Measurements from ENCODE around the gene SKAP1. TPM values are rescaled to one million over a fixed set of nuclear protein-coding genes. Genes with fewer than 3 reads are reported as not detected.

The SKAP1 gene
- total and polyA plus RNA-seq, 4 donors = 1.4 to 4.9 (median 2.5) TPM

DNA sequence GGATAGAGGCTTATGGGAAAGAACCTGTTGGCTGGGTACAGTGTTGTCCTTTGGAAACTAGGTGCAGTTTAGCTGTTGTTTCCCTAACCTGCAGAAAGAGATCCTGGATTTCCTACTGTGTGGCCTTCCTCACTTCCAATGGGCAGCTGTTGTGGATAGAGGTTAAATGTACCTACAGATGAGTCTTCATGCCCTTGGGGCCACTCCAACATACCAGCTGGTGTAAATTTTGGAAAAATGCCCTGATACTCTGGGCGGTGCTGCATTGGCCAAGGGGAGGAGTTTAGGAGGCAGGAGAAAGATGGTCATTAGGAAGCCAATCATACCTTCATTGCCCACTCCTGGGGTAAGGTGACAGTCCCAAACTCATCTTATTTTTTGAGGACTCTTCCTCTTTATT lies 252.2 kb downstream of the SKAP1 start:
- TF ChIP-seq, protein P1, sequence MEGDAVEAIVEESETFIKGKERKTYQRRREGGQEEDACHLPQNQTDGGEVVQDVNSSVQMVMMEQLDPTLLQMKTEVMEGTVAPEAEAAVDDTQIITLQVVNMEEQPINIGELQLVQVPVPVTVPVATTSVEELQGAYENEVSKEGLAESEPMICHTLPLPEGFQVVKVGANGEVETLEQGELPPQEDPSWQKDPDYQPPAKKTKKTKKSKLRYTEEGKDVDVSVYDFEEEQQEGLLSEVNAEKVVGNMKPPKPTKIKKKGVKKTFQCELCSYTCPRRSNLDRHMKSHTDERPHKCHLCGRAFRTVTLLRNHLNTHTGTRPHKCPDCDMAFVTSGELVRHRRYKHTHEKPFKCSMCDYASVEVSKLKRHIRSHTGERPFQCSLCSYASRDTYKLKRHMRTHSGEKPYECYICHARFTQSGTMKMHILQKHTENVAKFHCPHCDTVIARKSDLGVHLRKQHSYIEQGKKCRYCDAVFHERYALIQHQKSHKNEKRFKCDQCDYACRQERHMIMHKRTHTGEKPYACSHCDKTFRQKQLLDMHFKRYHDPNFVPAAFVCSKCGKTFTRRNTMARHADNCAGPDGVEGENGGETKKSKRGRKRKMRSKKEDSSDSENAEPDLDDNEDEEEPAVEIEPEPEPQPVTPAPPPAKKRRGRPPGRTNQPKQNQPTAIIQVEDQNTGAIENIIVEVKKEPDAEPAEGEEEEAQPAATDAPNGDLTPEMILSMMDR (IDR thresholded peaks at IDR 0.05; ENCODE audit: control extremely low read depth, extremely low read depth) = no peak
- ATAC-seq (ENCODE audit: insufficient read depth, low FRiP score) (no peak), DNase-seq (no peak)
- Histone ChIP-seq H3K27ac (ENCODE audit: low read depth in 1 of 2, low read length in 1 of 2) (no peak overlapping the region), H3K9me3 (ENCODE audit: control insufficient read depth in 4 of 4, insufficient read depth in 3 of 4, low read length in 3 of 4) (peaks cover 0 to 2% (median 0%) of the 10 kb centered on the region in 4 donors), H3K27me3 (ENCODE audit: control insufficient read depth in 3 of 3, insufficient read depth in 3 of 3, low read length in 2 of 3) (peaks cover 0 to 16% (median 6%) of the 10 kb centered on the region in 3 donors), H3K4me3 (no peak overlapping the region), H3K9ac (ENCODE audit: insufficient read depth in 1 of 2, low read length in 2 of 2) (no peak overlapping the region), H3K36me3 (ENCODE audit: control insufficient read depth in 4 of 4, insufficient read depth in 4 of 4, low read length in 4 of 4) (peaks cover 0 to 2% (median 0%) of the 10 kb centered on the region in 4 donors), H3K4me1 (ENCODE audit: control insufficient read depth in 5 of 5, insufficient read depth in 5 of 5, low read length in 5 of 5) (no peaks in the 10 kb centered on the region)
- WGBS, 2 donors = 70 to 94% methylated on average over 1 of the region's 1 CpG

DNA sequence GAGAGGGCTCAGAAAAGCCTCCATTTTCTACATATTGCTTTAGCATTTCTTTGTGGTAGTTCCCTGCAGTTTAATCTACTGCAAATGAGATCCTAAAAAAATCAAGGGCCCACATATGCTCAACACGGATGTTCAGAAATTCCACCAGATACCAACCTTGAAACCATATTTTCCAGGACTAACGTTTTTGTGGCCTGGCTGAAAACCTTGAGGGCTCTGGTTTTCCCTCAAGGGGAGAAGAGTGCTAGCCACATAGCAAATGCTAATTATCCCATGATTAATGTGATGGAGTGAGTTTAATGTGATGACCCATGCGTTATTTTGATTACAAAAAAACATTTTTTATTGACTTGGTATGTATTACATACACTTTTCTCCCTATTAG lies 253.6 kb downstream of the SKAP1 start:
- 88 to 89% methylated on average over 3 of the region's 3 CpGs for WGBS, 2 donors
- DNase-seq (no peak), ATAC-seq (ENCODE audit: insufficient read depth, low FRiP score) (no peak)
- TF ChIP-seq, protein P1 (IDR thresholded peaks at IDR 0.05; ENCODE audit: control extremely low read depth, extremely low read depth) = no peak
- no peak overlapping the region for H3K9ac ChIP-seq (ENCODE audit: insufficient read depth in 1 of 2, low read length in 2 of 2)
- H3K4me3 ChIP-seq = no peak overlapping the region
- no peaks in the 10 kb centered on the region for H3K4me1 ChIP-seq (ENCODE audit: control insufficient read depth in 5 of 5, insufficient read depth in 5 of 5, low read length in 5 of 5)
- peaks cover 0 to 7% (median 3%) of the 10 kb centered on the region in 3 donors for H3K27me3 ChIP-seq (ENCODE audit: control insufficient read depth in 3 of 3, insufficient read depth in 3 of 3, low read length in 2 of 3)
- H3K27ac ChIP-seq (ENCODE audit: low read depth in 1 of 2, low read length in 1 of 2) = no peak overlapping the region
- peaks cover 0 to 2% (median 0%) of the 10 kb centered on the region in 4 donors for H3K9me3 ChIP-seq (ENCODE audit: control insufficient read depth in 4 of 4, insufficient read depth in 3 of 4, low read length in 3 of 4)
- H3K36me3 ChIP-seq (ENCODE audit: control insufficient read depth in 4 of 4, insufficient read depth in 4 of 4, low read length in 4 of 4) = peaks cover 0 to 2% (median 0%) of the 10 kb centered on the region in 4 donors

DNA sequence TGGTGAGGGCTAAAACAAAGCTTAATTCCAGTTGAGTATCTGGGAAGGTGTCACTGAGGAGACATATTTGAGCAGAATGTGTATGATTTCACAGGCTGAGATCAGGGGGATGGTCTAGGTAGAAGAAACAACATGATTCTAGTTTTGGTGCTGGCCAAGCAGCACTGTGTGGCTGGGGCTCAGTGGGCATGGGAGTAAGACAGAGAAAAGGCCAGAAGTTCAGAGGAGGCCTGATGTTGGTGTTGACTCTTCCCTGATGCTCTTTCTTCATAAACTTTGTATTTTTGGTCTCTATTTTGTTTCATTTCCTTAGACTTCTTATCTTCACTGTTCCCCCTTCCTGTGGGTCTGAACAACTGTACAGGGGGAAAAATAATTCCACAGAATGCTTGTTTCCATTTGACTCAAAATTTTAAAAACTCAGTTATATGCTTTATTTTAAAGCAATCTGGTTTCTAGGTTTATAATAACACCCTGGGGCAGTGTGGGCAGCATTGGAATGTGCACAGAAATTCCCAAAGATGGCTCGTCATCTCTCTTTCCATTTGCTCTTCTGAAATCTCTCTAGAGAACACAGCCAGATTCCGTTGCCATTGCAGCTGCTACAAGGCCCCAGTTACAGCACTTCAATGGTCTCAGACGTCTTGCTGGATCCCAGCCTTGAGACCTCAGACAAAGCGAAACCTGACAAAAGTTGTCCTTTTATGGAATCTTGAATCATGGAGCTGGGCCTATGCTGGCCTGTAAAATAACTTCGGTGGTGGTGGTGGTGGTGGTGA lies 254.1 kb downstream of the SKAP1 start:
- ATAC-seq (ENCODE audit: insufficient read depth, low FRiP score) = no peak
- Histone ChIP-seq H3K9me3 (ENCODE audit: control insufficient read depth in 4 of 4, insufficient read depth in 3 of 4, low read length in 3 of 4) (peaks cover 0 to 2% (median 0%) of the 10 kb centered on the region in 4 donors), H3K4me3 (no peak overlapping the region), H3K9ac (ENCODE audit: insufficient read depth in 1 of 2, low read length in 2 of 2) (no peak overlapping the region), H3K4me1 (ENCODE audit: control insufficient read depth in 5 of 5, insufficient read depth in 5 of 5, low read length in 5 of 5) (no peaks in the 10 kb centered on the region), H3K36me3 (ENCODE audit: control insufficient read depth in 4 of 4, insufficient read depth in 4 of 4, low read length in 4 of 4) (peaks cover 0 to 2% (median 0%) of the 10 kb centered on the region in 4 donors), H3K27ac (ENCODE audit: low read depth in 1 of 2, low read length in 1 of 2) (no peak overlapping the region), H3K27me3 (ENCODE audit: control insufficient read depth in 3 of 3, insufficient read depth in 3 of 3, low read length in 2 of 3) (peaks cover 0 to 6% (median 0%) of the 10 kb centered on the region in 3 donors)
- TF ChIP-seq, protein P1 (IDR thresholded peaks at IDR 0.05; ENCODE audit: control extremely low read depth, extremely low read depth) = no peak
- DNase-seq = no peak
- WGBS, 2 donors = 84 to 90% methylated on average over 5 of the region's 5 CpGs
